K562 (cell line): ENCODE results near the gene LRRC71. TPM values are rescaled to one million over a fixed set of nuclear protein-coding genes. Genes with fewer than 3 reads are reported as not detected.
A peak's percentile ranks its signal among the peaks of the same experiment; 100 is the strongest.

Source experiments
- BRD4 ChIP-seq: fragments of 200-600 bp; sonication (generic); IDR thresholded peaks from 2 replicates; pipeline ENCODE4 v1.6.1; 2017; ENCODE audit warnings: inconsistent platforms
- C11orf30 ChIP-seq: fragments of 450-650 bp; IDR thresholded peaks from 2 replicates; pipeline ENCODE4 v1.6.1; 2016; ENCODE audit warnings: low read depth, mild to moderate bottlenecking
- CBFA2T2 ChIP-seq: fragments of 450-650 bp; conservative IDR thresholded peaks from 2 replicates; pipeline ENCODE4 v1.6.1; 2017; ENCODE audit warnings: mild to moderate bottlenecking
- CBX2 ChIP-seq: fragments of 200-600 bp; sonication (generic); IDR thresholded peaks from one replicate; pipeline ENCODE4 v1.6.1; 2012; ENCODE audit warnings: mild to moderate bottlenecking, low read length, inconsistent platforms; ENCODE audit not compliant: insufficient read depth, poor library complexity, severe bottlenecking
- CBX8 ChIP-seq: fragments of 200-600 bp; sonication (generic); IDR thresholded peaks from 2 replicates; pipeline ENCODE4 v1.6.1; 2012; ENCODE audit warnings: borderline replicate concordance, mixed run types, low read depth, mild to moderate bottlenecking, moderate library complexity, mixed read lengths, low read length, control low read depth, inconsistent platforms; ENCODE audit not compliant: poor library complexity, severe bottlenecking; ENCODE audit errors: extremely low read depth
- ELF1 ChIP-seq: fragments of 200-800 bp; sonication (Bioruptor generic); IDR thresholded peaks from 2 replicates; pipeline ENCODE4 v1.6.1; 2016; ENCODE audit warnings: missing genetic modification characterization, missing compliant biosample characterization
- EP400 ChIP-seq: fragments of 450-650 bp; IDR thresholded peaks from 2 replicates; pipeline ENCODE4 v1.6.1; 2017; ENCODE audit warnings: antibody characterized with exemption, mild to moderate bottlenecking, moderate library complexity
- EZH2 ChIP-seq: IDR thresholded peaks from 2 replicates; pipeline ENCODE4 v1.6.1; 2012; ENCODE audit warnings: low read depth, mild to moderate bottlenecking, inconsistent platforms, low read length, borderline replicate concordance
- FOXM1 ChIP-seq, 2 experiments: fragments of 450-650 bp in 1 of 2; sonication (generic) in 1 of 2; formaldehyde crosslinking in 1 of 2; IDR thresholded peaks; 2 replicates each; pipeline versions ENCODE4 v1.6.1 to v1.9.0; 2017 to 2022; ENCODE audit warnings: low read depth in 2 of 2, mild to moderate bottlenecking in 2 of 2, missing genetic modification reagents in 1 of 2, moderate library complexity in 1 of 2
- NCOA6 ChIP-seq: fragments of 450-650 bp; IDR thresholded peaks from 2 replicates; pipeline ENCODE4 v1.6.1; 2017; ENCODE audit warnings: mild to moderate bottlenecking
- RBM15 ChIP-seq: fragments of 200-400 bp; formaldehyde crosslinking; IDR thresholded peaks from 2 replicates; pipeline ENCODE4 v1.6.1; 2018; ENCODE audit warnings: mild to moderate bottlenecking, low read length, moderate library complexity; ENCODE audit not compliant: insufficient read depth
- RBM17 ChIP-seq: fragments of 200-400 bp; formaldehyde crosslinking; IDR thresholded peaks from 2 replicates; pipeline ENCODE4 v1.6.1; 2017; ENCODE audit warnings: low read depth, mild to moderate bottlenecking, low read length, borderline replicate concordance
- RFX1 ChIP-seq: fragments of 450-650 bp; IDR thresholded peaks from 2 replicates; pipeline ENCODE4 v1.6.1; 2016; ENCODE audit warnings: mild to moderate bottlenecking, moderate library complexity
- SMARCA4 ChIP-seq: fragments of 450-650 bp; IDR thresholded peaks from 2 replicates; pipeline ENCODE4 v1.6.1; 2016
- SMARCC2 ChIP-seq: fragments of 450-650 bp; IDR thresholded peaks from 2 replicates; pipeline ENCODE4 v1.6.1; 2017; ENCODE audit warnings: antibody characterized with exemption, moderate library complexity, mild to moderate bottlenecking, low read depth
- STAT5B ChIP-seq: fragments of 250-450 bp; sonication (Bioruptor Pico); IDR thresholded peaks from 2 replicates; pipeline ENCODE4 v1.8.0; 2021; ENCODE audit warnings: mild to moderate bottlenecking, inconsistent platforms
- TBP ChIP-seq: optimal IDR thresholded peaks from 2 replicates; pipeline ENCODE3; 2011; ENCODE audit warnings: low read depth, low read length, improper control_type of control experiment
- ZBTB7A ChIP-seq: IDR thresholded peaks from 2 replicates; pipeline ENCODE4 v1.6.1; 2011; ENCODE audit warnings: low read depth, mild to moderate bottlenecking, low read length, moderate library complexity, borderline replicate concordance; ENCODE audit not compliant: control insufficient read depth
- ZFP36 ChIP-seq: fragments of 150-350 bp; IDR thresholded peaks from 2 replicates; pipeline ENCODE4 v1.6.1; 2018; ENCODE audit warnings: low read length, low read depth; ENCODE audit not compliant: partially characterized antibody
- ZNF431 ChIP-seq: sonication (generic); formaldehyde crosslinking; IDR thresholded peaks from 2 replicates; pipeline ENCODE4 v1.8.0; 2022; ENCODE audit warnings: mild to moderate bottlenecking, missing genetic modification reagents
- ZNF778 ChIP-seq: fragments of 450-650 bp; formaldehyde crosslinking; IDR thresholded peaks from 2 replicates; pipeline ENCODE4 v1.4.0; 2020; ENCODE audit warnings: mild to moderate bottlenecking, moderate library complexity
- polyA plus RNA-seq, 8 experiments: library from polyadenylated mRNA; depleted of rRNA in 4 of 8; stranded (reverse) in 5 of 8; unstranded in 3 of 8; fragments of >200 nt; fragmentation: Nextera tagmentation in 2 of 8; fragmentation: Illumina TruSeq in 1 of 8; extraction: Ambion mirVana in 2 of 8; extraction: Trizol in 1 of 8; gene quantifications; 2 replicates each; pipeline versions ENCODE4 v1.2.1 to v1.2.3, GENCODE V29; 2011 to 2014; ENCODE audit warnings: inconsistent platforms in 1 of 8, missing spikeins in 1 of 8
- total RNA-seq, 7 experiments: library from RNA; depleted of rRNA in 6 of 7; stranded (reverse); fragments of >200 nt in 6 of 7; fragmentation: Illumina TruSeq in 2 of 7; extraction: Trizol in 2 of 7; gene quantifications; 2 replicates each; pipeline versions ENCODE4 v1.2.1 to v1.2.3, GENCODE V29; 2011 to 2021; ENCODE audit warnings: low replicate concordance in 1 of 7
- TF ChIP-seq, protein P1 (sequence below): fragments of 250-450 bp; sonication (Bioruptor Pico); IDR thresholded peaks from 2 replicates; pipeline ENCODE4 v1.4.0; 2020; ENCODE audit warnings: borderline replicate concordance
- TF ChIP-seq, protein P2 (sequence below): fragments of 250-450 bp; sonication (Bioruptor Pico); IDR thresholded peaks from 2 replicates; pipeline ENCODE4 v1.5.0; 2020; ENCODE audit warnings: mild to moderate bottlenecking

LRRC71 gene
- total and polyA plus RNA-seq, 9 of the 15 experiments (the other 6 are each of a cell fraction or from before 2014, with no cell fraction given) = 0.06 to 1.2 (median 0.51) TPM; not detected in 1

DNA sequence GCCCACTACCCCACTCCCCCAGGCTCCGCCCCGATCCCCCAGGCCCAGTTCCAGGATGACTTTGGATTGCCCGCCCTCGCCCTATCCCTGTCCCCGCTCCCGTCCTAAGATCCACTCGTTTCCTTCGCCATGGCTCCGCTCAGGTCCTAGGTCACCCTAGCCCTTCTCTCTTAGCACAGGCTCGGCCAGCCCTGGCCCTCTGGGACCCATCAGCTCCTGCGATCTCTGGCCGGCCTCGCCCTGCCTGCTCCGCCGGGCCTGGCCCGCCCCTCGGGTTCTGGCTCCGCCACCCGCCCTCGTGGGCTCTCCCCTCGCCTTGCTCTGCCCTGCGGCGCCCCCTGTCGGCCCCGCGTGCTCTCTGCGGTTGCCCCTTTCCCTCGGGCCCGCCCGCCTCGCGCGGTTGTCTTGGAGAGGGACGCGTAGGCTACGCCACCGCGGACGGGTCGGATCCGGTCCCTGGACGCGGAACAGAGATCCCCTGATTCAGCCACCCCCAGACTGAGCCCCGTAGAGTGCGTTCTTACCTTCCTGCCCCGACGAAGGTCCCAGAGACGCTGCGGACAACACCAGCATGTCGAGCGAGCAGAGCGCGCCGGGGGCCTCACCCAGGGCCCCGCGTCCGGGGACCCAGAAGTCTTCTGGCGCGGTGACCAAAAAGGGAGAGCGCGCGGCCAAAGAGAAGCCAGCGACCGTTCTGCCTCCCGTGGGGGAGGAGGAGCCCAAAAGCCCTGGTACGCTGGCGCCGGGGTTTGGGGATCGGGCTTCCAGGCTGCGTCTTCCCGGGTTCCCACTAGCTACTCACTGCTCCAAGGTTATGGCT lies at the start of gene LRRC71 (continued):
- TF ChIP-seq FOXM1 (IDR thresholded peaks at IDR 0.05; ENCODE audit: low read depth) = no peak
- 0 out of 2 replicates have a peak, but pooled peaks have one; percentile 57 for TF ChIP-seq FOXM1 (CRISPR knock-in tag; IDR thresholded peaks at IDR 0.05; ENCODE audit: low read depth)
- TF ChIP-seq CBX2 = no peak
- TF ChIP-seq SMARCA4 = no peak
- TF ChIP-seq, protein P1, sequence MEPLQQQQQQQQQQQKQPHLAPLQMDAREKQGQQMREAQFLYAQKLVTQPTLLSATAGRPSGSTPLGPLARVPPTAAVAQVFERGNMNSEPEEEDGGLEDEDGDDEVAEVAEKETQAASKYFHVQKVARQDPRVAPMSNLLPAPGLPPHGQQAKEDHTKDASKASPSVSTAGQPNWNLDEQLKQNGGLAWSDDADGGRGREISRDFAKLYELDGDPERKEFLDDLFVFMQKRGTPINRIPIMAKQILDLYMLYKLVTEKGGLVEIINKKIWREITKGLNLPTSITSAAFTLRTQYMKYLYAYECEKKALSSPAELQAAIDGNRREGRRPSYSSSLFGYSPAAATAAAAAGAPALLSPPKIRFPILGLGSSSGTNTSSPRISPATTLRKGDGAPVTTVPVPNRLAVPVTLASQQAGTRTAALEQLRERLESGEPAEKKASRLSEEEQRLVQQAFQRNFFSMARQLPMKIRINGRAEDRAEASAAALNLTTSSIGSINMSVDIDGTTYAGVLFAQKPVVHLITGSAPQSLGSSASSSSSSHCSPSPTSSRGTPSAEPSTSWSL (CRISPR knock-in tag) = no peak
- TF ChIP-seq ZNF431 (CRISPR knock-in tag) = peak; percentile 45; the same call in 1 of the 2 replicates
- TF ChIP-seq NCOA6 = no peak
- TF ChIP-seq BRD4 = no peak
- no peak; the same call in 1 of the 2 replicates for TF ChIP-seq RFX1
- no peak for TF ChIP-seq EZH2
- no peak for TF ChIP-seq C11orf30
- no peak for TF ChIP-seq RBM17
- TF ChIP-seq RBM15 = no peak
- no peak for TF ChIP-seq CBX8
- TF ChIP-seq EP400 = peak; percentile 44; the same call in 1 of the 2 replicates
- TF ChIP-seq CBFA2T2 = no peak
- no peak for TF ChIP-seq SMARCC2
- TF ChIP-seq ZBTB7A = peak; percentile 82
- no peak for TF ChIP-seq STAT5B (CRISPR knock-in tag)
- TF ChIP-seq ZNF778 (CRISPR knock-in tag) = no peak
- TF ChIP-seq ZFP36 = no peak
- TF ChIP-seq, protein P2, sequence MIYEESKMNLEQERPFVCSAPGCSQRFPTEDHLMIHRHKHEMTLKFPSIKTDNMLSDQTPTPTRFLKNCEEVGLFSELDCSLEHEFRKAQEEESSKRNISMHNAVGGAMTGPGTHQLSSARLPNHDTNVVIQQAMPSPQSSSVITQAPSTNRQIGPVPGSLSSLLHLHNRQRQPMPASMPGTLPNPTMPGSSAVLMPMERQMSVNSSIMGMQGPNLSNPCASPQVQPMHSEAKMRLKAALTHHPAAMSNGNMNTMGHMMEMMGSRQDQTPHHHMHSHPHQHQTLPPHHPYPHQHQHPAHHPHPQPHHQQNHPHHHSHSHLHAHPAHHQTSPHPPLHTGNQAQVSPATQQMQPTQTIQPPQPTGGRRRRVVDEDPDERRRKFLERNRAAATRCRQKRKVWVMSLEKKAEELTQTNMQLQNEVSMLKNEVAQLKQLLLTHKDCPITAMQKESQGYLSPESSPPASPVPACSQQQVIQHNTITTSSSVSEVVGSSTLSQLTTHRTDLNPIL (CRISPR knock-in tag) = no peak
- no peak for TF ChIP-seq TBP
- TF ChIP-seq ELF1 (tag) = no peak
